Large intestine (tissue), 3 donors: ENCODE measurements around the gene SHE. TPM values are rescaled to one million over a fixed set of nuclear protein-coding genes. Genes with fewer than 3 reads are reported as not detected.

Experiments
- DNase-seq, 2 donors: peaks; one replicate each; pipeline versions ENCODE4 v3.0.0 to v3.0.0-alpha.2; 2013
- H3K27ac ChIP-seq: one replicate; pipeline ENCODE4 v1.5.1; 2013; ENCODE audit warnings: low read length
- H3K27me3 ChIP-seq: 2 replicates; pipeline ENCODE4 v1.6.1; 2013; ENCODE audit warnings: low read length; ENCODE audit not compliant: control insufficient read depth, insufficient read depth
- H3K36me3 ChIP-seq: 2 replicates; pipeline ENCODE4 v1.6.1; 2013; ENCODE audit warnings: low read length; ENCODE audit not compliant: control insufficient read depth, insufficient read depth
- H3K4me1 ChIP-seq: one replicate; pipeline ENCODE4 v1.6.1; 2013; ENCODE audit warnings: low read length; ENCODE audit not compliant: control insufficient read depth, insufficient read depth
- H3K4me3 ChIP-seq: one replicate; pipeline ENCODE4 v1.5.1; 2013; ENCODE audit warnings: low read length
- H3K9me3 ChIP-seq: one replicate; pipeline ENCODE4 v1.6.1; 2013; ENCODE audit warnings: mild to moderate bottlenecking, low read depth, low read length, moderate library complexity; ENCODE audit not compliant: control insufficient read depth
- WGBS: methylation state at CpG from one replicate; pipeline ENCODE4 v1.1.5; 2013; ENCODE audit warnings: low lambda C conversion rate; ENCODE audit not compliant: insufficient coverage; 5-methylcytosine and 5-hydroxymethylcytosine counted together
- polyA plus RNA-seq: library from polyadenylated mRNA; unstranded; fragments of 120-200 nt; gene quantifications from one replicate; pipeline ENCODE4 v1.2.1, GENCODE V29; 2013

SHE gene
- polyA plus RNA-seq, 1 donor: 6.1 TPM

GRCh38 chr1:154466921-154467417 lies 35.2 kb downstream of the SHE start:
- Histone ChIP-seq H3K4me1 (no peaks in the 10 kb centered on the region), H3K36me3 (no peaks in the 10 kb centered on the region), H3K27me3 (no peaks in the 10 kb centered on the region), H3K27ac (no peak overlapping the region), H3K4me3 (no peak overlapping the region), H3K9me3 (no peaks in the 10 kb centered on the region)
- no peak for DNase-seq
- 60% methylated on average over 1 of the region's 8 CpGs for WGBS

GRCh38 chr1:154466206-154466605 lies 36.0 kb downstream of the SHE start:
- H3K27me3 ChIP-seq: no peaks in the 10 kb centered on the region
- no peaks in the 10 kb centered on the region for H3K9me3 ChIP-seq
- no peaks in the 10 kb centered on the region for H3K4me1 ChIP-seq
- 50% methylated on average over 2 of the region's 3 CpGs for WGBS
- H3K27ac ChIP-seq: no peak overlapping the region
- DNase-seq: no peak
- H3K4me3 ChIP-seq: no peak overlapping the region
- H3K36me3 ChIP-seq: no peaks in the 10 kb centered on the region

GRCh38 chr1:154465621-154466195 lies 36.5 kb downstream of the SHE start:
- Histone ChIP-seq H3K4me1 (no peaks in the 10 kb centered on the region), H3K36me3 (no peaks in the 10 kb centered on the region), H3K27me3 (no peaks in the 10 kb centered on the region), H3K4me3 (no peak overlapping the region), H3K27ac (no peak overlapping the region), H3K9me3 (no peaks in the 10 kb centered on the region)
- WGBS: no CpG with 5 or more reads among the region's 8 CpGs
- DNase-seq: no peak

GRCh38 chr1:154463512-154463990 lies 38.7 kb downstream of the SHE start:
- H3K4me1 ChIP-seq: no peaks in the 10 kb centered on the region

GRCh38 chr1:154460695-154461260 lies 41.4 kb downstream of the SHE start:
- Histone ChIP-seq H3K27ac (no peak overlapping the region), H3K27me3 (peaks cover 2% of the 10 kb centered on the region), H3K4me1 (no peaks in the 10 kb centered on the region), H3K9me3 (no peaks in the 10 kb centered on the region), H3K4me3 (no peak overlapping the region), H3K36me3 (no peaks in the 10 kb centered on the region)
- no peak for DNase-seq
- no CpG with 5 or more reads among the region's 15 CpGs for WGBS

More at GRCh38 chr1:154463512-154463990, 38.7 kb downstream of the SHE start:
- H3K9me3 ChIP-seq: no peaks in the 10 kb centered on the region
- H3K36me3 ChIP-seq: no peaks in the 10 kb centered on the region
- no peak overlapping the region for H3K4me3 ChIP-seq
- H3K27me3 ChIP-seq: no peaks in the 10 kb centered on the region
- whole genome bisulfite sequencing: 80% methylated on average over 1 of the region's 4 CpGs
- DNase-seq: no peak
- H3K27ac ChIP-seq: no peak overlapping the region

GRCh38 chr1:154459080-154459479 lies 43.1 kb downstream of the SHE start:
- no peak for DNase-seq
- H3K27ac ChIP-seq: no peak overlapping the region
- no peaks in the 10 kb centered on the region for H3K4me1 ChIP-seq
- no peaks in the 10 kb centered on the region for H3K36me3 ChIP-seq
- H3K4me3 ChIP-seq: no peak overlapping the region
- no peaks in the 10 kb centered on the region for H3K9me3 ChIP-seq
- peaks cover 2% of the 10 kb centered on the region for H3K27me3 ChIP-seq

GRCh38 chr1:154456631-154457030 lies 45.6 kb downstream of the SHE start:
- no peak overlapping the region for H3K27ac ChIP-seq
- peaks cover 2% of the 10 kb centered on the region for H3K27me3 ChIP-seq
- no peaks in the 10 kb centered on the region for H3K36me3 ChIP-seq
- no peaks in the 10 kb centered on the region for H3K9me3 ChIP-seq
- WGBS: 100% methylated on average over 1 of the region's 6 CpGs
- no peaks in the 10 kb centered on the region for H3K4me1 ChIP-seq
- no peak for DNase-seq
- H3K4me3 ChIP-seq: no peak overlapping the region

- Histone ChIP-seq H3K27ac (no peak overlapping the region), H3K36me3 (no peaks in the 10 kb centered on the region), H3K4me3 (no peak overlapping the region), H3K27me3 (peaks cover 5% of the 10 kb centered on the region), H3K9me3 (no peaks in the 10 kb centered on the region), H3K4me1 (no peaks in the 10 kb centered on the region)
- DNase-seq: no peak
- no CpG with 5 or more reads among the region's 5 CpGs for WGBS
Observed at GRCh38 chr1:154454386-154455120, 47.7 kb downstream of the SHE start.

GRCh38 chr1:154453574-154454352 lies 48.4 kb downstream of the SHE start:
- Histone ChIP-seq H3K27me3 (peaks cover 5% of the 10 kb centered on the region), H3K27ac (no peak overlapping the region), H3K9me3 (no peaks in the 10 kb centered on the region), H3K4me3 (no peak overlapping the region), H3K36me3 (no peaks in the 10 kb centered on the region), H3K4me1 (no peaks in the 10 kb centered on the region)
- WGBS: no CpG with 5 or more reads among the region's 5 CpGs
- peak; percentile 45 to 82 for DNase-seq

- peaks cover 5% of the 10 kb centered on the region for H3K27me3 ChIP-seq
- no peaks in the 10 kb centered on the region for H3K36me3 ChIP-seq
- DNase-seq: no peak
- WGBS: no CpG with 5 or more reads among the region's 5 CpGs
- no peak overlapping the region for H3K27ac ChIP-seq
- H3K4me1 ChIP-seq: no peaks in the 10 kb centered on the region
- no peak overlapping the region for H3K4me3 ChIP-seq
- H3K9me3 ChIP-seq: no peaks in the 10 kb centered on the region
Observed at GRCh38 chr1:154453161-154453560, 49.1 kb downstream of the SHE start.
